PC-3 (cell line): Measurements from ENCODE around the gene ZDHHC19. TPM values are rescaled to one million over a fixed set of nuclear protein-coding genes. Genes with fewer than 3 reads are reported as not detected.
"Not testable (repeated sequence)": the region's sequence is repeated elsewhere in the genome, so short reads cannot be mapped to it uniquely, and the experiment has no call there.

Experiments
- ATAC-seq: fragments of 200-7000 bp; cut with Tn5 transposase; 2 replicates; pipeline ENCODE4 v1.9.1; 2020; ENCODE audit warnings: mild to moderate bottlenecking, moderate library complexity
- BruUV-seq: library from RNA; stranded (reverse); fragments of 400-500 nt; replicated peaks from 2 replicates; lab custom pipeline; 2021; lab: Mats Ljungman, UMichigan
- CTCF ChIA-PET: fragments of 300-600 bp; sonication (Branson Sonifier 250); formaldehyde crosslinking; loops from one replicate; lab custom pipeline; 2022; ENCODE audit warnings: antibody characterized with exemption; lab: Charles Lee
- POLR2A ChIA-PET: fragments of 300-600 bp; sonication (Branson Sonifier 250); formaldehyde crosslinking; loops from one replicate; lab custom pipeline; 2022; ENCODE audit warnings: antibody characterized with exemption; ENCODE audit not compliant: unreplicated experiment; lab: Charles Lee
- DNase-seq: peaks from one replicate; pipeline ENCODE4 v3.0.0-alpha.2; 2015
- H2AFZ ChIP-seq: fragments of 300-600 bp; sonication (generic); 2 replicates; pipeline ENCODE4 v1.6.0; 2016; ENCODE audit warnings: antibody characterized with exemption, low read length
- H3F3A ChIP-seq: fragments of 300-600 bp; sonication (generic); one replicate; pipeline ENCODE4 v1.6.0; 2017; ENCODE audit warnings: antibody characterized with exemption, low read length, control low read depth, mild to moderate bottlenecking; ENCODE audit not compliant: unreplicated experiment
- H3K27ac ChIP-seq: fragments of 300-600 bp; sonication (generic); 2 replicates; pipeline ENCODE4 v1.5.1; 2016; ENCODE audit warnings: mild to moderate bottlenecking, low read length
- H3K27me3 ChIP-seq: fragments of 300-600 bp; sonication (generic); 2 replicates; pipeline ENCODE4 v1.6.1; 2016; ENCODE audit warnings: low read length, mixed read lengths
- H3K36me3 ChIP-seq: fragments of 300-600 bp; sonication (generic); 2 replicates; pipeline ENCODE4 v1.6.1; 2016; ENCODE audit warnings: low read depth, mixed run types, low read length, mixed read lengths
- H3K4me1 ChIP-seq: fragments of 300-600 bp; sonication (generic); 2 replicates; pipeline ENCODE4 v1.5.1; 2016; ENCODE audit warnings: low read length; ENCODE audit not compliant: insufficient read depth
- H3K4me2 ChIP-seq: fragments of 300-600 bp; sonication (generic); 2 replicates; pipeline ENCODE4 v1.6.0; 2016; ENCODE audit warnings: low read length
- H3K4me3 ChIP-seq: fragments of 300-600 bp; sonication (generic); 2 replicates; pipeline ENCODE4 v1.5.1; 2016; ENCODE audit warnings: mild to moderate bottlenecking, low read length, mixed read lengths
- H3K79me2 ChIP-seq: fragments of 300-600 bp; sonication (generic); 2 replicates; pipeline ENCODE4 v1.6.1; 2017; ENCODE audit warnings: low read length, mixed read lengths
- H3K9ac ChIP-seq: fragments of 300-600 bp; sonication (generic); 2 replicates; pipeline ENCODE4 v1.6.0; 2016; ENCODE audit warnings: mild to moderate bottlenecking, low read length
- H3K9me2 ChIP-seq: fragments of 300-600 bp; sonication (generic); replicated peaks from 2 replicates; pipeline ENCODE4 v1.6.1; 2016; ENCODE audit warnings: mixed run types, low read length, mixed read lengths
- H3K9me3 ChIP-seq: fragments of 300-600 bp; sonication (generic); 2 replicates; pipeline ENCODE4 v1.6.1; 2016; ENCODE audit warnings: low read length, mixed read lengths
- H4K20me1 ChIP-seq: fragments of 300-600 bp; sonication (generic); 2 replicates; pipeline ENCODE4 v1.6.1; 2016; ENCODE audit warnings: low read length, mixed read lengths
- EZH2 ChIP-seq: fragments of 300-600 bp; sonication (generic); IDR thresholded peaks from one replicate; pipeline ENCODE4 v1.6.1; 2017; ENCODE audit warnings: antibody characterized with exemption, mild to moderate bottlenecking, low read length; ENCODE audit not compliant: unreplicated experiment
- EZH2phosphoT487 ChIP-seq: fragments of 300-600 bp; sonication (generic); IDR thresholded peaks from 2 replicates; pipeline ENCODE4 v1.6.1; 2018; ENCODE audit warnings: mild to moderate bottlenecking, antibody characterized with exemption, low read length, borderline replicate concordance
- intact Hi-C: fragments of 100-400 bp; cut with micrococcal nuclease; formaldehyde crosslinking; loops from 2 replicates; pipeline ENCODE4 v1.9.0; 2023
- total RNA-seq: library from RNA; depleted of rRNA; stranded (reverse); fragments of >200 nt; gene quantifications from 2 replicates; pipeline ENCODE4 v1.2.3, GENCODE V29; 2014
- TF ChIP-seq, protein P1 (sequence below): fragments of 300-600 bp; sonication (generic); conservative IDR thresholded peaks from 2 replicates; pipeline ENCODE4 v1.5.1; 2017; ENCODE audit warnings: antibody characterized with exemption, low read depth, mild to moderate bottlenecking, low read length

The ZDHHC19 gene
- total RNA-seq, 1 experiment from 2014 or later = not detected

- intact Hi-C loops = no loop called here
- no peak overlapping the region for H3K9ac ChIP-seq
- no peak overlapping the region for H3K27ac ChIP-seq
- H3K4me2 ChIP-seq = peak overlapping the region; percentile 79
- no TSS peak for BruUV-seq
- no peaks in the 10 kb centered on the region for H3F3A ChIP-seq
- H3K4me1 ChIP-seq = no peaks in the 10 kb centered on the region
- H4K20me1 ChIP-seq = no peaks in the 10 kb centered on the region
- no peaks in the 10 kb centered on the region for H3K9me2 ChIP-seq
- 0 out of 2 replicates have a peak, but pooled peaks cover 2% of the 10 kb centered on the region for H3K9me3 ChIP-seq
- no peaks in the 10 kb centered on the region for H3K27me3 ChIP-seq
- H3K36me3 ChIP-seq = no peaks in the 10 kb centered on the region
- CTCF ChIA-PET = no interaction called here
- ATAC-seq (peak; percentile 61), DNase-seq (peak; percentile 39)
- H2AFZ ChIP-seq = peak overlapping the region; percentile 68; the same call in 1 of the 2 replicates
- TF ChIP-seq, protein P1, sequence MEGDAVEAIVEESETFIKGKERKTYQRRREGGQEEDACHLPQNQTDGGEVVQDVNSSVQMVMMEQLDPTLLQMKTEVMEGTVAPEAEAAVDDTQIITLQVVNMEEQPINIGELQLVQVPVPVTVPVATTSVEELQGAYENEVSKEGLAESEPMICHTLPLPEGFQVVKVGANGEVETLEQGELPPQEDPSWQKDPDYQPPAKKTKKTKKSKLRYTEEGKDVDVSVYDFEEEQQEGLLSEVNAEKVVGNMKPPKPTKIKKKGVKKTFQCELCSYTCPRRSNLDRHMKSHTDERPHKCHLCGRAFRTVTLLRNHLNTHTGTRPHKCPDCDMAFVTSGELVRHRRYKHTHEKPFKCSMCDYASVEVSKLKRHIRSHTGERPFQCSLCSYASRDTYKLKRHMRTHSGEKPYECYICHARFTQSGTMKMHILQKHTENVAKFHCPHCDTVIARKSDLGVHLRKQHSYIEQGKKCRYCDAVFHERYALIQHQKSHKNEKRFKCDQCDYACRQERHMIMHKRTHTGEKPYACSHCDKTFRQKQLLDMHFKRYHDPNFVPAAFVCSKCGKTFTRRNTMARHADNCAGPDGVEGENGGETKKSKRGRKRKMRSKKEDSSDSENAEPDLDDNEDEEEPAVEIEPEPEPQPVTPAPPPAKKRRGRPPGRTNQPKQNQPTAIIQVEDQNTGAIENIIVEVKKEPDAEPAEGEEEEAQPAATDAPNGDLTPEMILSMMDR = no peak
- no peak for TF ChIP-seq EZH2
- TF ChIP-seq EZH2phosphoT487 = no peak
- POLR2A ChIA-PET = no interaction called here
- peak overlapping the region; percentile 60 for H3K4me3 ChIP-seq
- no peaks in the 10 kb centered on the region for H3K79me2 ChIP-seq
These were observed 3.2 kb downstream of the ZDHHC19 start for GRCh38 chr3:196207833-196208607.

DNA sequence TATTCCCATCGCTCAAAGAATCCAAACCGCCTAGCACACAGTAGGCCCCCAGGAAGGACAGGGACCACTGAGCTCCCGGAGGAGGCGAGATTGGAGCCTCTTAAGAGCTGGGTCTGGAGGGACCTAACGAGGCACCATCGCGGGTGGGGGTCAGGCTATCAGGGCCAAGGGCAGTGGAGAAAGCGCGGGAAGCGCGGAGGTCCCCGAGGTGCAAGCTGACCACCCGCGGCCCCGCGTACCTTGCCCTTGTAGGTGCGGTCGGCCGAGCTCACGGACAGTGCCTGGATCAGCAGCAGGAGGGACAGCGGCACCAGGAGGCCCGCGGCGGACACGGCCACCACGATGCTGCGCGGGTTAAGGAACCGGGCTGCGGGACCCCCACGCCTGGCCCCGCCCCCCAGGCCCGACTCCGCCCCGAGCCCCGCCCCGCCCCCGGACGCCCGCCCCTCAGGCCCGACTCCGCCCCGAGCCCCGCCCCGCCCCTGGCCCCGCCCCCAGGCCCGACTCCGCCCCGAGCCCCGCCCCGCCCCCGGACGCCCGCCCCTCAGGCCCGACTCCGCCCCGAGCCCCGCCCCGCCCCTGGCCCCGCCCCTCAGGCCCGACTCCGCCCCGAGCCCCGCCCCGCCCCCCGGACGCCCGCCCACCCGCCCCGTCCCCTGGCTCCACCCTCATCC is 3.9 kb downstream of the ZDHHC19 start:
- H4K20me1 ChIP-seq = no peaks in the 10 kb centered on the region
- no peaks in the 10 kb centered on the region for H3F3A ChIP-seq
- H3K27me3 ChIP-seq = no peaks in the 10 kb centered on the region
- no peak overlapping the region for H3K4me3 ChIP-seq
- no peak overlapping the region for H3K9ac ChIP-seq
- H3K9me2 ChIP-seq = no peaks in the 10 kb centered on the region
- ATAC-seq = peak; percentile 17; the same call in 1 of the 2 replicates
- CTCF ChIA-PET = no interaction called here
- BruUV-seq = no TSS peak
- no peaks in the 10 kb centered on the region for H3K4me1 ChIP-seq
- H2AFZ ChIP-seq = no peak overlapping the region
- POLR2A ChIA-PET = no interaction called here
- intact Hi-C loops = no loop called here
- H3K36me3 ChIP-seq = no peaks in the 10 kb centered on the region
- 0 out of 2 replicates have a peak, but pooled peaks cover 2% of the 10 kb centered on the region for H3K9me3 ChIP-seq
- H3K79me2 ChIP-seq = no peaks in the 10 kb centered on the region
- TF ChIP-seq, protein P1 = no peak
- TF ChIP-seq EZH2phosphoT487 (no peak), EZH2 (no peak)
- no peak overlapping the region for H3K27ac ChIP-seq
- no peak overlapping the region for H3K4me2 ChIP-seq
- DNase-seq = no peak

DNA sequence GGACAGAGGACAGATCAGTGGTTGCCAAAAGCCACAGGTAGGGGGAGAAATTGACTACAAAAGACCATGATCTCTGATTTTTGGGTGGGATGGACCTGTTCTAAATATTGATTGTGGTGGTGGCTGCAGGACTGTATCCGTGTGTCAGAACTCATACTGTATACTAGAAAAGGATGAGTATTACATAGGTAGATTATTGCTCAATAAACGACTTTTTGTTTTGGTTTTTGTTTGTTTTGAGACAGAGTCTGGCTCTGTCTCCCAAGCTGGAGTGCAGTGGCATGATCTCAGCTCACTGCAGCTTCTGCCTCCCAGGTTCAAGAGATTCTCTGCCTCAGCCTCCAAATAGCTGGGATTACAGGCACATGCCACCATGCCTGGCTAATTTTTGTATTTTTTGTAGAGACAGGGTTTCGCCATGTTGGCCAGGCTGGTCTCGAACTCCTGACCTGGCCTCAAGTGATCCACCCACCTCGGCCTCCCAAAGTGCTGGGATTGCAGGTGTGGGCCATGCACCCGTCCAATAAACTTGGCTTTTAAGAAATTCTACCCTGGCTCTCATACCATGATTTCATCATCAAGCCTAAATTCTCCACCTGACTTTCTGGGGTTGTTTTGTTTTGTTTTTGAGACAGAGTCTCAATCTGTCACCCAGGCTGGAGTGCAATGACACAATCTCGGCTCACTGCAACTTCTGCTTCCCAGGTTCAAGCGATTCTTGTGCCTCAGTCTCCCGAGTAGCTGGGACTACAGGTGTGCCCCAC is 5.6 kb downstream of the ZDHHC19 start:
- H3K4me1 ChIP-seq, H3K27me3 ChIP-seq, H3K36me3 ChIP-seq, H4K20me1 ChIP-seq, H3K9me2 ChIP-seq, H3K4me3 ChIP-seq, H2AFZ ChIP-seq, H3K27ac ChIP-seq, H3K79me2 ChIP-seq, CTCF ChIA-PET, H3K4me2 ChIP-seq, H3K9ac ChIP-seq, BruUV-seq, H3F3A ChIP-seq, ATAC-seq, intact Hi-C loops, DNase-seq, POLR2A ChIA-PET, H3K9me3 ChIP-seq: not testable (repeated sequence)
